WERI-Rb-1 (cell line): ENCODE measurements around the gene WDR91.

Experiments
- DNase-seq: peaks from one replicate; pipeline ENCODE4 v3.0.0-alpha.2; 2020
- H3K27ac ChIP-seq: fragments of 250-450 bp; sonication (Bioruptor Pico); 2 replicates; pipeline ENCODE4 v1.5.1; 2020; ENCODE audit warnings: mild to moderate bottlenecking, moderate library complexity
- H3K27me3 ChIP-seq: fragments of 250-450 bp; sonication (Bioruptor Pico); 2 replicates; pipeline ENCODE4 v1.5.1; 2021; ENCODE audit warnings: mild to moderate bottlenecking, low read depth, moderate library complexity; ENCODE audit not compliant: insufficient read depth, severe bottlenecking
- H3K36me3 ChIP-seq: fragments of 250-450 bp; sonication (Bioruptor Pico); 2 replicates; pipeline ENCODE4 v1.5.1; 2020; ENCODE audit warnings: mild to moderate bottlenecking, moderate library complexity
- H3K4me3 ChIP-seq: 2 replicates; pipeline ENCODE4 v1.5.1; 2011; ENCODE audit warnings: low read depth, mild to moderate bottlenecking, control low read depth, low read length
- H3K9me3 ChIP-seq: fragments of 250-450 bp; sonication (Bioruptor Pico); 2 replicates; pipeline ENCODE4 v1.5.1; 2021; ENCODE audit warnings: mild to moderate bottlenecking, moderate library complexity; ENCODE audit not compliant: severe bottlenecking
- TF ChIP-seq, protein P1 (sequence below): IDR thresholded peaks from 2 replicates; pipeline ENCODE4 v1.5.1; 2011; ENCODE audit warnings: low read depth, mild to moderate bottlenecking, control low read depth, inconsistent platforms, low read length

Gene WDR91

GRCh38 chr7:135170274-135170997, 40.9 kb downstream of the WDR91 start, which contains the start of gene CYREN:
Gene CYREN, minus strand, starts transcription at chr7:135170707. Its CDS starts 1,785 bp downstream, at chr7:135168922.
- Histone ChIP-seq H3K36me3 (peaks cover 40% of the 10 kb centered on the region), H3K27ac (peak within 1 kb of the TSS; percentile 94), H3K9me3 (no peaks in the 10 kb centered on the region), H3K27me3 (no peaks in the 10 kb centered on the region), H3K4me3 (peak within 1 kb of the TSS; percentile 92)
- DNase-seq, result peak; percentile 95
- TF ChIP-seq, protein P1, sequence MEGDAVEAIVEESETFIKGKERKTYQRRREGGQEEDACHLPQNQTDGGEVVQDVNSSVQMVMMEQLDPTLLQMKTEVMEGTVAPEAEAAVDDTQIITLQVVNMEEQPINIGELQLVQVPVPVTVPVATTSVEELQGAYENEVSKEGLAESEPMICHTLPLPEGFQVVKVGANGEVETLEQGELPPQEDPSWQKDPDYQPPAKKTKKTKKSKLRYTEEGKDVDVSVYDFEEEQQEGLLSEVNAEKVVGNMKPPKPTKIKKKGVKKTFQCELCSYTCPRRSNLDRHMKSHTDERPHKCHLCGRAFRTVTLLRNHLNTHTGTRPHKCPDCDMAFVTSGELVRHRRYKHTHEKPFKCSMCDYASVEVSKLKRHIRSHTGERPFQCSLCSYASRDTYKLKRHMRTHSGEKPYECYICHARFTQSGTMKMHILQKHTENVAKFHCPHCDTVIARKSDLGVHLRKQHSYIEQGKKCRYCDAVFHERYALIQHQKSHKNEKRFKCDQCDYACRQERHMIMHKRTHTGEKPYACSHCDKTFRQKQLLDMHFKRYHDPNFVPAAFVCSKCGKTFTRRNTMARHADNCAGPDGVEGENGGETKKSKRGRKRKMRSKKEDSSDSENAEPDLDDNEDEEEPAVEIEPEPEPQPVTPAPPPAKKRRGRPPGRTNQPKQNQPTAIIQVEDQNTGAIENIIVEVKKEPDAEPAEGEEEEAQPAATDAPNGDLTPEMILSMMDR, result peak; percentile 73

- Histone ChIP-seq H3K27ac (peak overlapping the region; percentile 94), H3K27me3 (no peaks in the 10 kb centered on the region), H3K36me3 (peaks cover 46% of the 10 kb centered on the region), H3K9me3 (no peaks in the 10 kb centered on the region), H3K4me3 (peak overlapping the region; percentile 92)
- no peak for DNase-seq
- TF ChIP-seq, protein P1, result no peak
These were observed 41.4 kb downstream of the WDR91 start for GRCh38 chr7:135169964-135170273.

GRCh38 chr7:135169141-135169963, 42.0 kb downstream of the WDR91 start:
- H3K27me3 ChIP-seq, result no peaks in the 10 kb centered on the region
- DNase-seq, result peak; percentile 74
- peak overlapping the region; percentile 92 for H3K4me3 ChIP-seq
- TF ChIP-seq, protein P1, result peak; percentile 84
- H3K9me3 ChIP-seq, result no peaks in the 10 kb centered on the region
- H3K36me3 ChIP-seq, result peaks cover 51% of the 10 kb centered on the region
- H3K27ac ChIP-seq, result peak overlapping the region; percentile 94

- no peak overlapping the region for H3K4me3 ChIP-seq
- H3K36me3 ChIP-seq, result peaks cover 57% of the 10 kb centered on the region
- H3K27me3 ChIP-seq, result no peaks in the 10 kb centered on the region
- TF ChIP-seq, protein P1, result no peak
- H3K27ac ChIP-seq, result no peak overlapping the region
- no peaks in the 10 kb centered on the region for H3K9me3 ChIP-seq
- DNase-seq, result no peak
These were observed 42.7 kb downstream of the WDR91 start for GRCh38 chr7:135168489-135169140.

- peaks cover 58% of the 10 kb centered on the region for H3K36me3 ChIP-seq
- H3K27me3 ChIP-seq, result no peaks in the 10 kb centered on the region
- no peak for DNase-seq
- no peaks in the 10 kb centered on the region for H3K9me3 ChIP-seq
- no peak overlapping the region for H3K27ac ChIP-seq
- TF ChIP-seq, protein P1, result no peak
- no peak overlapping the region for H3K4me3 ChIP-seq
These were observed 43.3 kb downstream of the WDR91 start for GRCh38 chr7:135168001-135168400.
